GM12872 (cell line): ENCODE results near the gene FBXO44.

Experiments used
- TF ChIP-seq, protein P1 (sequence below): IDR thresholded peaks from 3 replicates; pipeline ENCODE4 v1.5.1; 2011; ENCODE audit warnings: low read depth, mild to moderate bottlenecking, low read length, moderate library complexity; ENCODE audit not compliant: insufficient read depth

The FBXO44 gene

DNA sequence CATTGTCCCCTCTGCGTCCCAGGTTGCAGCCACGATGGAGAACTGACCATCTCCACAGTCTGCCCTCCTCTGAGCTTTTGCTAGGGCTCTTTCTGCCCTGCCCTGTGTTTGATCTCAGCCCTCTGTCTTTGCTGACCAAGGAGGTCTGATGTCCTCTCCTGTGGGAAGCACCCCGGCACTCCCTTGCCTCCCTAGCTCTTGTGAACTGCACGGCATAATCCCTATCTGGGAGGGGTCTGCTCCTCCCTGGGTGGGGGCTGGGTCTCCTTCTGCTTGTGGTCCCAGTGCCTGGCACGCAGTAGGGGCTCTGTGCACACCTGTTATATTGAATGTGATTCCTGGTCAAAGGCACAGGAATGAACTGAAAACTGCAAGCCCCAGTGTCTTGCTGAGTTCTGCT lies 39.2 kb downstream of the FBXO44 start:
- TF ChIP-seq, protein P1, sequence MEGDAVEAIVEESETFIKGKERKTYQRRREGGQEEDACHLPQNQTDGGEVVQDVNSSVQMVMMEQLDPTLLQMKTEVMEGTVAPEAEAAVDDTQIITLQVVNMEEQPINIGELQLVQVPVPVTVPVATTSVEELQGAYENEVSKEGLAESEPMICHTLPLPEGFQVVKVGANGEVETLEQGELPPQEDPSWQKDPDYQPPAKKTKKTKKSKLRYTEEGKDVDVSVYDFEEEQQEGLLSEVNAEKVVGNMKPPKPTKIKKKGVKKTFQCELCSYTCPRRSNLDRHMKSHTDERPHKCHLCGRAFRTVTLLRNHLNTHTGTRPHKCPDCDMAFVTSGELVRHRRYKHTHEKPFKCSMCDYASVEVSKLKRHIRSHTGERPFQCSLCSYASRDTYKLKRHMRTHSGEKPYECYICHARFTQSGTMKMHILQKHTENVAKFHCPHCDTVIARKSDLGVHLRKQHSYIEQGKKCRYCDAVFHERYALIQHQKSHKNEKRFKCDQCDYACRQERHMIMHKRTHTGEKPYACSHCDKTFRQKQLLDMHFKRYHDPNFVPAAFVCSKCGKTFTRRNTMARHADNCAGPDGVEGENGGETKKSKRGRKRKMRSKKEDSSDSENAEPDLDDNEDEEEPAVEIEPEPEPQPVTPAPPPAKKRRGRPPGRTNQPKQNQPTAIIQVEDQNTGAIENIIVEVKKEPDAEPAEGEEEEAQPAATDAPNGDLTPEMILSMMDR: no peak

- TF ChIP-seq, protein P1: no peak
Measured at GRCh38 chr1:11695861-11696260, 41.2 kb downstream of the FBXO44 start.

- TF ChIP-seq, protein P1: no peak
Measured at GRCh38 chr1:11697188-11697892, 42.7 kb downstream of the FBXO44 start.

DNA sequence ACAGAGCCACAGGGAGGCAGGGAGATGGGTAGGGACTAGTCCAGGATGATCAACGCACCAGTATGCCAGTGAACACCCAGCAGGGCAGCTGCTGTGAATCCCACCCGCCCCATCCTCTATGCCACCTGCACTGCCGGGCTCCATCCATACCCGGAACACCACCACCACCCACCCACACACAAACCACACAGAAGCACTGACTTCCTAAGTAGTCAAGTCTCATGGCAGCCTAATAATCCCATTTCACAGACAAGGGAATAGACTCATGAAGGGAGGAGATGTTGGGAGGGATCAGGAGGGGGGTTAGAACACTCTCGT lies 43.2 kb downstream of the FBXO44 start:
- TF ChIP-seq, protein P1: no peak

- TF ChIP-seq, protein P1: no peak
Measured at GRCh38 chr1:11700601-11701467, 46.2 kb downstream of the FBXO44 start.

GRCh38 chr1:11701551-11701961 lies 46.9 kb downstream of the FBXO44 start:
- TF ChIP-seq, protein P1: no peak

- TF ChIP-seq, protein P1: no peak
Measured at GRCh38 chr1:11701981-11702803, 47.5 kb downstream of the FBXO44 start.
